Muscle of arm (tissue), 12 donors: ENCODE data around the gene EIF4A3. TPM values are rescaled to one million over a fixed set of nuclear protein-coding genes. Genes with fewer than 3 reads are reported as not detected.

Source experiments
- DNase-seq: peaks from one replicate; pipeline ENCODE4 v3.0.0-alpha.2; 2013
- polyA plus RNA-seq, 12 donors: library from polyadenylated mRNA; unstranded; fragments of 120-200 nt; gene quantifications; one replicate each; pipeline ENCODE4 v1.2.1, GENCODE V29; 2013; ENCODE audit not compliant: insufficient read length in 12 of 12

The EIF4A3 gene
- polyA plus RNA-seq, 12 donors = 52.8 to 87.0 (median 64.8) TPM; not detected in 1

DNA sequence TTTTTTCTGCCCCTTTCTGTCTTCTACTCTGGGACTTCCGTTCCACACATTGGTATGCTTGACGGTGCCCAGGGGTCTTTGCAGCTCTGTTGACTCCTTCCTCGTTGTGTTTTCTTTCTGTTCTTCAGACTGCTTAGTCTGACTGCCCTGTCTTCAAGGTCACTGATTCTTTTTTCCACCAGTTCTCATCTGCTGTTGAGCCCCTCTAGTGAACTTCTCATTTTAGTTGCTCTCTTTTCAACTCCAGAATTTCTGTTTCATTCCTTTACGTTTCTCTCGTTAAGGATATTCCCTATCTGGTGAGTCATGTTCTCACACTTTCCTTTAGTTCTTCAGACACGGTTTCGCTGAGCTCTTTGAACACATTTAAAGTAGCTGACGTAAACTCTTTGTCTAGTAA lies 31.8 kb downstream of the EIF4A3 start:
- DNase-seq = no peak

- no peak for DNase-seq
Observed at GRCh38 chr17:80114758-80115157, 32.2 kb downstream of the EIF4A3 start.

DNA sequence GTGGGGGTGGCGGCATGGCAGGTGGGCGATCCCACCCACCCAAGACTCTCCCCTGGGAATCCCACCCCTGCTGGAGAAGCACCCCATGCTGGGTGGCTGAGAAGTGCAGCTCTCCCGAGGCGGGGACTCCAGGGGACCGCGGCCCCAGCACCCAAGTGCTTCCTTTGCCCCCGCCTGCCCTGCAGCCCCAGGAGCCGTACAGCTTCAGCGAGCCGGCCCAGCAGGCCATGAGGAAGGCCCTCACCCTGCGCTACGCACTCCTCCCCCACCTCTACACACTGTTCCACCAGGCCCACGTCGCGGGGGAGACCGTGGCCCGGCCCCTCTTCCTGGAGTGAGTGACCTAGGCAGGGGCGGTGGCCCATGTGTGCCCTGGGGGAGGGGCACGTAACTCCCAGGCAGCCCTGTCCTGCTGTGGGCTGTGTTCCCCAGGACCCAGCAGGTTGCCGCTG lies 33.9 kb downstream of the EIF4A3 start:
- no peak for DNase-seq

DNA sequence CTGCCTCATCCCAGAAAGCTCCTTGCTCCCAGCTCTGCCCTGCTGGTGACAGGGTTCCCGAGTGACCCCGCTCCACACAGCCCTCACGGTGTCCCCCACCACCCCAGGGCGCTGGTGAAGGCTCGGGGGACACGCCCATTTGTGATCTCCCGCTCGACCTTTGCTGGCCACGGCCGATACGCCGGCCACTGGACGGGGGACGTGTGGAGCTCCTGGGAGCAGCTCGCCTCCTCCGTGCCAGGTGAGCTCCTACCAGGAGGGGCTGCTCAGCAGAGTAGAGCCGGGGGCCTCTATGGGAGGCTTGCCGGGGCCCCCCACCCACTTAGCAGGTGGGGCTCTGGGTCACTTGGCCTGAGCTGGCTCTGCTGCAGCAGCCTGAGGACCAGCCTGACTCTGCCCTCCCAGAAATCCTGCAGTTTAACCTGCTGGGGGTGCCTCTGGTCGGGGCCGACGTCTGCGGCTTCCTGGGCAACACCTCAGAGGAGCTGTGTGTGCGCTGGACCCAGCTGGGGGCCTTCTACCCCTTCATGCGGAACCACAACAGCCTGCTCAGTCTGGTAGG lies 34.4 kb downstream of the EIF4A3 start:
- DNase-seq = no peak

DNA sequence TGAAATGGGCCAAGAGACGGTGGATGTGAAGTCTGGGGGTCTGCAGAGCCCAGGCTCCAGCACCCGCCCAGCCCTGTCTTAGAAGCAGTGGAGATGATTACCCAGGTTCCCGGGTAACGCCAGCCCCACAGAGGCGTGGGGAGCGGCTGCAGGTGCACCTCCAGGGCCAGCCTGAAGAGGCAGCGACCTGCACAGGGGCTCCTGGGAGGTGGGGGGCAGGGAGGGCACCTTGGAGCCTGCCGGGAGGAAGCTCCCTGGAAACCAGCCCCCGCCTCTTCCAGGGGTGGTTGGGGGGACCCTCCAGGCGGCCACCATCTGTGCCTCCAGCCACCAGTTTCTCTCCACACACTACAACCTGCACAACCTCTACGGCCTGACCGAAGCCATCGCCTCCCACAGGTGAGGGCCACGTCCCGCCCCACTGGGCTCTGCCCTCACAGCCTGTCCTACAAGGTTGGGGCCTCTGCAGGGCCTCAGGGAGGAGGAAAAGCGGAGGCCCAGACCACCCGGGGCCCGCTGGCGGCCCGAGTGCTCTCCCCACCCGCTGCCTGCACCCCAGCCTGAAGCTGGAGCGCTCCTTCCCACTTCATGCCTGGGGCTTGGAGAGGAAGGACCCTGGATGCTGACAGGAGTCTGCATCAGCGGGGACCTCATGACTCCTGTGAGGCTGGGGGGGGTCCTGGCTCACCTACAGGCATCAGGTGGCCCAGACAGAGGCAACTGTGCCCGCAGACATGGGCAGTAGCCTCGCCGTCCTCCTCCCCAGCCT lies 35.0 kb downstream of the EIF4A3 start:
- DNase-seq = no peak

DNA sequence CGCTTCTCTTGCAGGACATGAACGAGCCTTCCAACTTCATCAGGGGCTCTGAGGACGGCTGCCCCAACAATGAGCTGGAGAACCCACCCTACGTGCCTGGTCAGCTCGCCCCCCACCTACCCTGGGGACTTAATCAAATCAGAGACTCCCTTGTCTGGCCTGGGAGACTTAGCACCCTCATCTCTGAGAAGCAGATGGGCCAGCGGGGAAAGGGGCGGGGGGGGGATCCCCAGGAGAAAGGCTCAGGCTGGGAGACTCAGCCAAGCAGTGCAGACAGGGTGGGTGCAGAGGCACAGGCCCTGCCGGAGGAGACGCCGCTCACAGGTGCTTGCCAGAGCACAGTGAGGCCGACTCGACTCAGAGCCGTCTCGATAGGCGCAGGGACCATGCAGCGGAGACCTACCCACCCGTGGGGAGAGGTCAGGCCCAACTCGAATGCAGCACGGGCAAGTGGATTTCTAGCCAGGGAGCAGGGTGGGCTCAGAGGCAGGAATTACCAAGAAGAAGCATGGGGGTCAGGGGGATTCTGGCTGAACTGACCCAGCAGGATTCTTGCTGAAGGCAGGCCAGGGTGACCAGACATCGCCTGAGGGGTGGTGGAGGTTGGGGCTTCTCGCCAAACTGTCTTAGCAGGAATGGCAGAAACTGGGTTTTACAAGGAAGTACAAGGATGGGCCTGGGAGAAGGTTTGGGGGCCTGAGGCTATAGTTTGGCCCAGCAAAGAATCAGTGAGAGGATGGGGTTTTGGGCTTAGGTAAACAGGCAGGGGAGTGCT lies 35.8 kb downstream of the EIF4A3 start:
- no peak for DNase-seq

DNA sequence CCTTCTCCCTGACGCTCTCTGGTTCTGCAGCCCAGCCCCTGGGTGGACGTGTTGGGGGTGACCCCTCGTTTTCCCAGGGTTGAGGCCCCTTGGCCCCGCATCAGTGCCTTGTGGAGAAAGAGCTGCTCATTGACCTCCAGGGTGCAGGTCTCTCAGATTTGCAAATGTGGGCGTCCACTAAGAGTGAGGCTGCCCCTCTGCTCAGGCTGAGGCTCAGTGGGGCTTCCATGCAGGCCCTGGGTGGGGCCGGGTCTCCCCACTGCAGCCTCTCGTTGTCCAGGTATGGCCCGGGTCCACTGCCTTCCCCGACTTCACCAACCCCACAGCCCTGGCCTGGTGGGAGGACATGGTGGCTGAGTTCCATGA lies 36.5 kb downstream of the EIF4A3 start:
- DNase-seq = no peak

DNA sequence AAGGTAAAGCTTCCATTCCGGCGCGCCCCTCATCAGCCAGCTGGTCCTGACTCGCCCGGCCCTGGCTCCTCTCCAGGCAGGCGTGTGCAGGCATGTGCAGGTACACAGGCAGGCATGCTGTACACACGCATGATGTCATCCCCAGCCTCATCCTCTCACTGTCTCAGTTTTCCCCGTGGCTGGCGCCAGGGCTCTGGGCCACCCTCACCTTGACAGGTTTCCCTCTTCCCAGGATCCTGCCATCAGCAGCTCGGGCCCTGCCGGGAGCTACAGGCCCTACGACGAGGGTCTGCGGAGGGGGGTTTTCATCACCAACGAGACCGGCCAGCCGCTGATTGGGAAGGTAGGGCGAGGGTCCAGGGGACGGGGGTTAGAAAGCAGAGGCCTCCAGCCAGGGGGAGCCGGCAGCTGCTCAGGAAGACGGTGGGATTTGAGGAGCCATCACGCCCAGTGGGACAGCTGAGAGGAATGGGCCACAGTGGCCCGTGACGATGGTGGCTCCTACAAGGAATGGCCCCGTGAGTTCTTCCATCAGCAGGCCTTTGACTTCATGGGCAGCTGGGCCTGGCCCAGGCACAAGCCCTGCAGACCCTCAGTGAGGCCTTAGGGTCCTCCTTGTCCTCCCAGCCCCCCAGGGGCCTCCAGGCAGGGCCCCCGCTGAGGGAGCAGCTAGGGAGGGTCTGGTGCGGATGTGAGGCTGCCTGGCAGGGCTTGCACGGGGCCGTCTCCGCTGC lies 37.0 kb downstream of the EIF4A3 start:
- DNase-seq = no peak

DNA sequence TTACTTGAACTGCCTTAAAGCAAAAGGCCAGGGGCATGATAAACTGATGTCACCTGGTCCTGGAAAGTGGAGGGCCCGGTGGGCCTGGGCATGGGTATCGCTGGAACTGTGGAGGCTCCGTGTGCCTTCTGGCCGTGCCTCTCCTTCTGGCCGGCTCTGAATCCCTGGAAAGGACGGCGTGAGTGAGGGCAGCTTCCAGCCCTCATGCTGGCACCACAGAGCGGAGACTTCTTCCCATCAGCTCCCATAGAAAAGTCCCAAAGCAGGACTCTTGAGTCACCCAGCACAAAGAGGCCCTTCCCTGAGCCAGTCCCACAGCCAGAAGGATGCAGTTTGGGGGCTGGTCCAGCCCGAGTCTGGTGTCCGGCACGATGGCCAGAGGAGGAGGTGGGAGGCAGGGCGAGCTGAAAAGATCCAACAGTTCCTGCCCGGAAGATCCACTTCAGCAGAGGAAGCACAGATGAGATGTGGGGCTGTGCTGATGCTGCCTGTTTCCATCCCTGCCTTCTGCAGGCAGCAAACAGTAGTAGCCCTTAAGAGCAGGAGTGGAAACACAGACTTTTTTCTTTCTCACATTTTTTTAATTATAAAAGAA lies 37.8 kb downstream of the EIF4A3 start:
- DNase-seq = no peak

DNA sequence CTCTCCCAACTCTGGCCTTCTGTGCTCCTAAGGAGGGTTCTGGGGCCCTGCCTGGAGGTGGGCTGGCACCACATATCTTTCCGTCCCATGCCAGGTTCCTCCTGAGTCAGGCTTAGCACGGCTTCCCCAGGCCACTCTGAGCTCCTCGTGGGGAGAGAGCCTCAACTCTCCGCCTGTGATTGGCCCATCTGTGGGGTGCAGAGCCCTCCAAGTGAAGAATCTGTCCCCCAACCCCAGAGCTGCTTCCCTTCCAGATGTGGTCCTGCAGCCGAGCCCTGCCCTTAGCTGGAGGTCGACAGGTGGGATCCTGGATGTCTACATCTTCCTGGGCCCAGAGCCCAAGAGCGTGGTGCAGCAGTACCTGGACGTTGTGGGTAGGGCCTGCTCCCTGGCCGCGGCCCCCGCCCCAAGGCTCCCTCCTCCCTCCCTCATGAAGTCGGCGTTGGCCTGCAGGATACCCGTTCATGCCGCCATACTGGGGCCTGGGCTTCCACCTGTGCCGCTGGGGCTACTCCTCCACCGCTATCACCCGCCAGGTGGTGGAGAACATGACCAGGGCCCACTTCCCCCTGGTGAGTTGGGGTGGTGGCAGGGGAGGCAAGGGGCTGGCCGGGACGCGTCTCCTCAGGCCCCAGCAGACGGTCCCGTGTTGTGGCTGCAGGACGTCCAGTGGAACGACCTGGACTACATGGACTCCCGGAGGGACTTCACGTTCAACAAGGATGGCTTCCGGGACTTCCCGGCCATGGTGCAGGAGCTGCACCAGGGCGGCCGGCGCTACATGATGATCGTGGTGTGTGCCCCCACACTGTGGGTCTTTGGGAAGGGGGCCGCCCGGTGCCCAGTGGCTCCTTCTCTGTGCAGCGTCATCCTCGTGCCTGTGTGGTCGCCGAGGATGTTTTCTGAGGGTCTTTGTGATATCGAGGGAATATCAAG lies 38.6 kb downstream of the EIF4A3 start:
- no peak for DNase-seq

DNA sequence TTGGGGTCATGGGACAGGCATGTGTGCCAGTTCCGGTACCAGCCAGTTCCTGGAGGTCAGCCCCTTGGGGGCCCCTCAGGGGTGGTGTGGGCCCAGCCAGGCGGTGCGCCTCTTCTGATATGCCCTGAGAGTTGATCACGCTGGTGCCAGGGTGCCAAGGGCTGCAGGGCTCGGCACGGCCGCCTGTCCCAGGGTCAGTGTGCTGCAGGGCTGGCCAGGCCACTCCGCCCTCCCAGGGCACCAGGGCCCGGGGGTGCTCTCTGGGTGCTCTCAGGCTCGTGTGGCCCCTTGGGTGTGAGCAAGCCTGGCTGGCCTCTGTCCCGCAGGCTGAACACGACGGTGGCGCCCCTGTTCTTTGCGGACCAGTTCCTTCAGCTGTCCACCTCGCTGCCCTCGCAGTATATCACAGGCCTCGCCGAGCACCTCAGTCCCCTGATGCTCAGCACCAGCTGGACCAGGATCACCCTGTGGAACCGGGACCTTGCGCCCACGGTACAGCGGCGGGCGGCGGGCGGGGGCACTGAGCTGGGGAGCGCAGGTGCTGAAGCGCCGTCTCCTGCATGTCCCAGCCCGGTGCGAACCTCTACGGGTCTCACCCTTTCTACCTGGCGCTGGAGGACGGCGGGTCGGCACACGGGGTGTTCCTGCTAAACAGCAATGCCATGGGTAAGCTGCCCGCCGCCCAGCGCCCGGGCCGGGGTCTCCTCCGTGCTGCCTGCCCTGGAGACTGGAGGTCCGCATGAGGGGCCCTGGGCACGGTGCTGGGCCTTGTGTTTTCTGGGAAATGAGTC lies 39.5 kb downstream of the EIF4A3 start:
- no peak for DNase-seq

DNA sequence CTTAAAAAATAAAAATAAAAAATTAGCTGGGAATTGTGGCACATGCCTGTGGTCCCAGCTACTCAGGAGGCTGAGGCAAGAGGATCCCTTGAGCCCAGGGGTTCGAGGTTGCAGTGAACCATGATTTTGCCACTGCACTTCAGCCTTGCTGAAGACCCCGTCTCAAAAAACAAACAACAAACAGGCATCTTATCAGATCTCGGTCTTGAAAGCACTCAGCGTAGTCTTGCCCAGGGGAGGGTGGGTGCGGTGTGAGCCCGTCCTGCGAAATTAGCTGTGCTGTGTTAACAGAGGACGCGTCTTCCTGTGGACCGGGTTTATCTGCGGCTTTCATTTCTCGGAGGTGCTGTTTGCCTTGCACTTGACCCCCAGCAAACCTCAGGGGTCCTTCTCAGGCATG lies 40.2 kb downstream of the EIF4A3 start:
- no peak for DNase-seq

- DNase-seq = no peak
Observed at GRCh38 chr17:80106176-80106575, 40.8 kb downstream of the EIF4A3 start.

- no peak for DNase-seq
Observed at GRCh38 chr17:80105762-80106161, 41.2 kb downstream of the EIF4A3 start.

- DNase-seq = no peak
Observed at GRCh38 chr17:80104956-80105375, 42.0 kb downstream of the EIF4A3 start.

DNA sequence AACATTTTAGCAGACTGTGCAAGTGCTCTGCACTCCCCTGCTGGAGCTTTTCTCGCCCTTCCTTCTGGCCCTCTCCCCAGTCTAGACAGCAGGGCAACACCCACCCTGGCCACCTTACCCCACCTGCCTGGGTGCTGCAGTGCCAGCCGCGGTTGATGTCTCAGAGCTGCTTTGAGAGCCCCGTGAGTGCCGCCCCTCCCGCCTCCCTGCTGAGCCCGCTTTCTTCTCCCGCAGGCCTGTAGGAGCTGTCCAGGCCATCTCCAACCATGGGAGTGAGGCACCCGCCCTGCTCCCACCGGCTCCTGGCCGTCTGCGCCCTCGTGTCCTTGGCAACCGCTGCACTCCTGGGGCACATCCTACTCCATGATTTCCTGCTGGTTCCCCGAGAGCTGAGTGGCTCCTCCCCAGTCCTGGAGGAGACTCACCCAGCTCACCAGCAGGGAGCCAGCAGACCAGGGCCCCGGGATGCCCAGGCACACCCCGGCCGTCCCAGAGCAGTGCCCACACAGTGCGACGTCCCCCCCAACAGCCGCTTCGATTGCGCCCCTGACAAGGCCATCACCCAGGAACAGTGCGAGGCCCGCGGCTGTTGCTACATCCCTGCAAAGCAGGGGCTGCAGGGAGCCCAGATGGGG lies 42.5 kb downstream of the EIF4A3 start:
- DNase-seq = no peak

- DNase-seq = no peak
Observed at GRCh38 chr17:80103449-80104085, 43.4 kb downstream of the EIF4A3 start.

- no peak for DNase-seq
Observed at GRCh38 chr17:80102664-80103448, 44.1 kb downstream of the EIF4A3 start.
